Cortex of kidney (tissue), 1 donor: Measurements from ENCODE around the gene ESR1.
"Not testable (repeated sequence)": the region's sequence is repeated elsewhere in the genome, so short reads cannot be mapped to it uniquely, and the experiment has no call there.

Experiments
- DNase-seq: peaks from one replicate; lab custom pipeline; 2025; lab: John Stamatoyannopoulos, UW

Gene ESR1

DNA sequence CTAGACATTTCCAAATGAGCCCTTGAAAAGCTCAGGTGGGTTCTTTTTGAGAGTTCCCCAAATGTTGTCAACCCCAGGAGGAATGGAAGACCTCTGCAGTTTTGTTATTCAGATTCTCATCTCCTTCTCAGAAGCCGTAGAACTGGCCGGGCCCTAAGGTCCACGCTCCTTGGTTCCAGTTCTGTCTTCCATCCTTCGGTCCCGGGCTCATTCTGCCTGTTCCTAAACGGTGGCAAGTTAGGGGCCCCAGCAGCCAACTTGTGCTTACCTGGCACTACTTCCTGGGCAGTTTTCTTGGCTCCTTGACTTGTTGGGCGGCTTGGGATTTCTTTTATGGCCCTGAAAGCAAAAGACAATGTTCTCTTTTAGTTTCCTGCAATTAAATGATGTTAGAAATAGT, 6.4 kb downstream of the ESR1 start:
- DNase-seq, result no peak

DNA sequence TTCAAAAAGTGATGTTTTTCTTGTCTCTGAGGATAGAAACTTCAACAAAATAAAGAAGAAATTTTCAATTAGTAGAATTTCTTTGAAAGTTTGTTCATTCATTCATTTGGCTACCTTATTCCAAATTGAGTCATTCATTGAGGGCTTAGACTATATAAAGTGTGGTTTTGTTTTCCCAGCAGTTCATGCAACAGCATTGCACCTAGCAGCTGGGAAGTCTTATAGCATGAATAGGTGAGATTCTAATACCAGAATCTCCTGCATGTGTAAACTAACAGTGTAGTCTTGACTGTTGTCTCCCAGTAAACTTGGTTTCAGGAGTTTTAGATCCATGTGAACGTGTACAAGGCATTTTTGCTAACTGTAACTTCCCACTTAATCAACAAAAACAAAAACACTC, 7.1 kb downstream of the ESR1 start:
- DNase-seq, result no peak

DNA sequence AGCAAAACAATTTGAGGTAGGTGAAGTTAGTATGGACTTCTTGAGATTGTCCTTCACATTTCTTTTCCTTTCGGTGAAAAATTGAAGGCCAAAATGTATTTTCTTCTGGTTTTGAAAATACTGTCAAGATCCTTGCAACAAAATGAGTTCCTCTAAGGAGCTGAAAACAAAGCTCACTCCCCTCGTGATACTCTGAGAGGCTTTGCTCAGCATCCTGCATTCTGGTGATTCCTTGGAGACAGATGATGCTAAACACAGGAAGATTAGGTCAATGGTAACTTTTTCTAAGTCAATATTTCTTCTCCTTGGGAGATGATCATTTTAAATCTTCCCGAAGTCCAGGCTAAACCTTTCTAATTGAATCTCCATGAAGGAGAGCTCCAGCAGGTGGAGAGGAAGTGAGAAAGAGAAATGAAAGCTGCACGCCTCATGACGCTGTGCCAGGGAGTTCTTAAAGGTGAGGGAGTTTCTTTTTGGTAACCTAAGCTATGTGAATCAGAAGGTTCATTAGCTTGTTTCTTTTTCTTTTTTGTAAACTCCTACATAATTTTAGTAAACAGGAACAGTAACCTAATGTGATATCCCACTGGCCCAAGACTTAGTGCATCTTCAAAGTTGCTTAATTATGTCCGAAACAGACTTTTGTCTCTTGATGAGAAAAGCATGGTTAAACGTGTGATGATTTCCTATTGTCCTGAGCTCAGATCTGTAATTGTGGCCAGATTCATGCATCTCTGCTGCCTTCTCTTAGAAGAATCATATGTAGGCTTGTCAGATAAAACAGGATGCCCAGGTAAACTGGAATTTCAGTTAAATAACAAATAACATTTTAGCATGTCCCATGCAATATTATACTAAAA, 15.0 kb downstream of the ESR1 start:
- DNase-seq, result no peak

DNA sequence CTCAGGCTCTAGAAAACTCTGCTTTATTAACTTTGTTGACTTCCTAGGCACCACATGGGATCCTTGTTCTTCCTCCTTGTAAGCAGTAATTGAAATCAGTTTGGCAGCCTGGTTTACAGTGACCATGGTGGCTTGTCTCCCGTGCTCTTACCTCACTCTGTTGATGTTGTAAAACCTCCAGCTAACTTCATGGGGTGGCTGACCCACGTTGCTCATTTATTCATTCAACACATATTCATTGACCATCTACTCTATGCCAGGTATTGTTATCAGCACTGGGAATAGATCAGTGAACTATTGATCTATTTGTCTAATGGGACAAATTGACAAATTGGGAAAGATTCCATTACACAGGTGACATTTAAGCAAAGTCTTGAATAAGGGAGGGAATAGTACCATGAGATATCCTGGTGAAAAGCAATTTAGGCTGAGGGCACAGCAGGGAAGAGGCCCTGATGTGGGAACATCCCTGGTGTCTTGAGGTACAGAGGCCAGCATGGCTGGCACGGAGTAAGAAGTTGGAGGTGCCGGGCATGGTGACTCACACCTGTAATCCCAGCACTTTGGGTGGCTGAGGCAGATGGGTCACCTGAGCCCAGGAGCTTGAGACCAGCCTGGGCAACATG, 19.1 kb downstream of the ESR1 start:
- DNase-seq, result no peak

DNA sequence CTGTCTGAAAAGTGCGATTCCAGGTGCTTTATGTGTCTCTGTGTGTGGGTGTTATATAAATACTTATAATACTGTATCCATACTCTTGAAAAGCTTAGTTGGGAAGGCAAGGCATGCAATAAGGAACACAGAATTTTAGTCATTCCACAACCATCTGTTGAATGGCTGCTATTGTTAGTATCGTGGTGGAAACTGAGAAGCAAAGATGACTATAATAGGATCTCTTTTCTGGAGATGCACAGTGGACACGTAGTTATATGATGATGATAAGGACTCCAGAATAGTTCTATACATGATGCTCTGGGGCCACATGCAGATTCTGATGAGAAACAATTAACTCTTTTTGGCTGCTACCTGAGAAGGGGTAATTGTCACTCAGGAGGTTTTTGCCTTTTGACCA, 25.2 kb downstream of the ESR1 start:
- no peak for DNase-seq

DNA sequence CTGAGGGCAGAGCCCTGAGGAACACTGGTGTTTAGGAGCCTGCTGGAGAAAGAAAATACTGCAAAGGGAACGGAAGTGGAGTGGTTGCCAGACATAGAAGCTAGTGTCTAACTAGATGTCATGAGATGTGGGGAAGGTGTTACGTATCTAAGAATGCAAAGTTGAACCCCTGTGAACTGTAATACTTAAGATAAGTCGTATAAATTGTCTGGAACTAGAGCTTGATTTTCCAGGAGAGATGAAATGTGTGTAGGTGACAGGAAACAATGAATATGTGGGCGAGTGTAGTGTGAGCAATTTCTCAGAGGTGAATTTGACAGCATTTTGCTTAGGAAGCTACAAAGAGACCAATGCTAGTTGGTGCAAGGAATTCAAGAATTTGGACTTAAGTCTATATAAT, 27.9 kb downstream of the ESR1 start:
- DNase-seq, result no peak

DNA sequence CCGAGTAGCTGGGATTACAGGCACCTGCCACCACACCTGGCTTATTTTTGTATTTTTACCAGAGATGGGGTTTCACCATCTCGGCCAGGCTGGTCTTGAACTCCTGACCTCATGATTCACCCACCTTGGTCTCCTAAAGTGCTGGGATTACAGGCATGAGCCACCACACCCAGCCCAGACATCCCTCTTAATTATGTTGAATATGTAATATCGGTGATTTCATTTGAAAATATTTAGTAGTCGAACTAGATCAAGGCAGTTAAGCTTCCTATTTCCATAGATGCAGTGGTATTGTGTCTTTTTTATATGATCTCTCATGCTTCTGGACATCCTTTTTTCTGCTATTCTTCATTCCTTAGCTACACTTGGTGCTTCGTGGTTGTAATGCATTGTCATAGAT, 29.7 kb downstream of the ESR1 start:
- no peak for DNase-seq

DNA sequence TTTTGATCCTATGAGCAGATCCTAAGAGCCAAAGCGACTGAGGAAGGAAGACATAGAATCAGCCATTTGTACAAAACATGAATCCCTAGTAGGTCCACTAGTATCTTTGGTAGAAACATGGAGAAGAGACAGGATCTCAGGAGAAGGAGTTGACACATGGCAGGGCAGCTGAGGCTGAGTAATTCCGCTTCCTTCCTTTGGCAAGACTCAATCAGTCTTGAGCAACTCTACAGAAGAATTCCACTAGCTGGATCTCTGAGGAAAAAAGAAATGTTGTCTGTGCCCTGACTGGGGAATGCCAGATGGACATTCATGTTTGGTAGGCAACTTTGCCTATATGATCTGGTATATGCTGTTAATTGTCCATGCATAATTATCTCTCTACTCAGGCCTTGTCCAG, 35.3 kb downstream of the ESR1 start:
- no peak for DNase-seq

DNA sequence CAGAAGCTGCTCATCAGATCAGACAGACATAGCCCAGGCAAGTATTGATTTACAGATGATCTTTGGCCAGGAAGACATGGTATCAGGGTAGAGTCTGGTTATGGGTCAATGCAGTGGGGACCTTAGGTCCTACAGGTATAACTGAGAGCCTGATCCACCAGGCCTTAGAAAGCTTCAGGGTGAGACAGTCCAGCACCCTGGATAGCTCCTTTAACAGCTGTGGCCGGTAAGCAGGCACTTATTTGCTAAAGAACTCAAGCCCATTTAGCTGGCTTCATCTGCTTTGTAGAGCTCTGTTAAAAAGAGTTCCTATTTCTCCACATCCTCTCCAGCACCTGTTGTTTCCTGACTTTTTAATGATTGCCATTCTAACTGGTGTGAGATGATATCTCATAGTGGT, 39.6 kb downstream of the ESR1 start:
- no peak for DNase-seq

DNA sequence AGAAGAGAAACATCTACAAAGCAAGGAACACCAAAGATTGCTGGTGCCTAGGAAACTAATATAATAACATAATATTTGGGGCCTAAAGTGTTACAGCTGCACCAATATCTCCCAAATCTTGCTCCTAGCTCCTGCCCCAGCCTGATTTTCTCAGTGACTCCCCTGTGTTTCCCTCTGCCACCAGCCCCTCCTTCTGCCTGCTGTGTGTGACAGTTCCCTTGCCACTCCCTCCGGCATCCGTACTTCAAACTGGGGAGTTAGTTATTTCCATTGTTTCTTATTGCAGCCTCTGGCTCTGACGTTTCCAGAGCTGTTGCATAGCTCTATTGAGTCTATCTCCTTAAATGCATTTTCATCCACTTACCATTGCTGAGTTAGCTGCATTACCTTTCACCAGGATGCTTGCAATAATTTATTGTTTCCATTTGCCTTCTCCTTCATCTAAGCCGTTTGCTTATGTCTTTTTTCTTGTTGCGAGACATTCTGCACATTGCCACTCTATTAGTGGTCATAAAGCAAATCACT, 43.1 kb downstream of the ESR1 start:
- DNase-seq, result no peak

DNA sequence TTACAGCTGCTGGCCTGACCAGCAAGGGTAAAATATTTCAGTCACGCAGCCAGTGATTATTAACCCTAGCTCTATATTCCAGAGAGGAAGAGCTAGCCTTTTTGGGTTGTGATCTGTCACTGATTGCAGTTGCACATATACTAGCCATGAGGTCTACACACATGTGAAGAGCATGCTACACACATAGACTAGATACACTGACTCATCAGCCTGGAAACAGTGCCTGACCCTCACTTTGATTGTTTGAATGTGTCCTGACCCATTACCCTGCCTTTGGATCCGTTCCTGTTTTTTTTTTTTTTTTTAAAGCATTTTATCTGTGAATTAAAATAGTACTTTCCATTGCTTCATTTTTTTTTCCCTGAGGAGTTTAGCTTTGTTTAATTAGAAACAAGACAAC, 50.8 kb downstream of the ESR1 start:
- no peak for DNase-seq

DNA sequence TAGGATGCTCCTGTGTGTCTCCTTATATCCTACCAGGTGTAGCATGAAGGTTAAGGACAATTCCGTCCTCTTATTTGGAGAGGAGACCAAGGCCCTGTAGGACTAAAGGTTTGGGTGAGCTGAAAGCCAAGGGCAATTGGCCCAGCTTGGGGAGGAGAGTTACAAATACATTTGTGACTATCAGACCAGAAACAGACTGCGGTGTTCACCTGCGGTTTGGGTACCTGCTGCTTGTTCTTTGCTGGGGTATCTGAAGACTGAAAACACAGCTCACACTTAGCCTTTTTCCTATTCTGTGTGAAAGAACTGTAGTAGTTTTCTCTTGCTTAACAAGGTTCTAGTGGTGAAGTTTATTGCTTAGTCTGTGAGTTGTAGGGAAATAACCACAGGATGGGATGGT, 55.0 kb downstream of the ESR1 start:
- no peak for DNase-seq

DNA sequence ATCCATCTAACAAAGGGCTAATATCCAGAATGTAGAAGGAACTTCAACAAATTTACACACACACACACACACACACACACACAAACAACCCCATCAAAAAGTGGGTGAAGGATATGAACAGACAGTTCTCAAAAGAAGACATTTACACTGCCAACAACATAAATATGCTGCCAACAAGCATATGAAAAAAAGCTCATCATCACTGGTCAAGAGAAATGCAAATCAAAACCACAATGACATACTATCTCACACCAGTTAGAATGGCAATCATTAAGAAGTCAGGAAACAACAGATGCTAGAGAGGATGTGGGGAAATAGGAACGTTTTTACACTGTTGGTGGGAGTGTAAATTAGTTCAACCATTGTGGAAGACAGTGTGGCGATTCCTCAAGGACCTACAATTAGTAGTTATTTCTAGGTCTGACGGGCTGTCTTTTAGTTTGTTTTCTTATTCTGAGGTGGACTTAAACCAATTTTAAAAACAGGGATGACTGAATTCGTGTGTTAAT, 59.9 kb downstream of the ESR1 start:
- DNase-seq, result not testable (repeated sequence)

DNA sequence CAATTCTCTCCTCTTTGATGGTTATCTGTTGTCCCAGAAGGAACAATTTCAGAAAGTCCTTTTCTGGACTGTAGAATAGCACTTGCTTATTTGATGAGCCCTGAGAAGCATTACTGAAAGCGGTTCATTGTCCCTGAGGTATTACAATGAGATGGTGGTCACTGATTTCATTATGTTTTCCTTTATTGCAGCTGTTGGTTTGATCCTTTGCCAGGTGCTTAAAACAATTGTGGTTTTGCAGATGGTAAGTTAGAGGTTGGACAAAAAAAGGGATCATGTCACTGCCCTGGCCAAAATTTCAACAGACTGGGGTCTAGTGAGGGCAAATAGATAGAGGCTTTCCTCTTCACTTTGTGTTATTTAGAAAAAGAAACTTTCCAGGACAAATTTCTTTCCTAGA, 61.9 kb downstream of the ESR1 start:
- no peak for DNase-seq

DNA sequence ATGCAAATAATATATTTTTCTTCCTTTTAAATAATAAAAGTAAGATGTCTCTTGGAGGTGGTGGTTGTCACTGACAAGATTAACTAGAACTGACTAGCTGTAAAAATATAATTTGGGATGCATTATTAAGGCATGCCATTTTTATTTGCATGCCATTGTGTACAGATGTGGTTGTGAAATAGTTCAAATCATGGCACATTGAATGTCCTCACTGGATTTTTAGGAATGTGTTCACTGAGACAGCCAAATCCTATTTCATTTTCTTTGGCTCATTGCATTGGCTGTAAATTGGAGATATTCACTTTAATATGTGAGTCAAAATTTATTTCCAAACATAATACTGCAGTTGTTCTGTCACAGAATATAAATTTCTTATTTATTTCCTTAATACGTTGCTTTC, 62.3 kb downstream of the ESR1 start:
- no peak for DNase-seq

DNA sequence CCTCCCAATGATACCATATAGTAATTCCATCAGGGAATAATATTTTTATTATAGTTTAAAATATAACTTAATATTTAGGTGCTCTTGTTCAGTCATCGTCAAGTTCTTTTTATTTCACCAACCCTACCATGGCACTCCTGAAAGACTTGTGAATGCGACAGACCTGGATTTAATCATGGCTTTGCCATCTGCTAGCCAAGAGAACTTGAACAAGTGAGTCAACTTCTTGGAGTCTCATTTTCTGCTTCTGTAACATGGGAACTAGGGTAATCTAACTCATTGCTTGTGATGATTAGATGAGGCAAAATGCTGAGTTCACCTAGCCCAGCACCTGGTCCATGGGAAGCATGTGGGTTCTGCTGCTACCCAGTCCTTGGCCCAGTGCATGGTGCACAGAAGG, 62.9 kb downstream of the ESR1 start:
- DNase-seq, result no peak

DNA sequence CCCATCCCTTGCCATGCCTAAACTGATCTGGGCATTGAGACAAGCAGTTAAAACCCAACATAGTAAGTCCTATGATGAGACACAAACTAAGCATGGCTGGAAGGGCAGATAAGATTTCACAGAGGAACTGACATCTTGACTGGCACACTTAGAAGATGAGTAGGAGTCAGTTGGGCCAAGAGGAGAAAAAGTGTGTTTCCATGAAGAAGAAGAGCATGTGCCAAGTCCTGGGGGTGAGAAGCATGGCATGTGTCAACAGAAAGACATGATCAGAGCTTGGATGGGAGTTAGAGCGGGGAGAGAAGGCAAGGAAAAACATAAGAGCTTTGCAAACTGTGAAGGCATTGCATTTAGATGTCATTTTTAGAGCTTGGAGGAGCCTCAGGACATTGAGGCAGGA, 68.0 kb downstream of the ESR1 start:
- DNase-seq, result no peak

DNA sequence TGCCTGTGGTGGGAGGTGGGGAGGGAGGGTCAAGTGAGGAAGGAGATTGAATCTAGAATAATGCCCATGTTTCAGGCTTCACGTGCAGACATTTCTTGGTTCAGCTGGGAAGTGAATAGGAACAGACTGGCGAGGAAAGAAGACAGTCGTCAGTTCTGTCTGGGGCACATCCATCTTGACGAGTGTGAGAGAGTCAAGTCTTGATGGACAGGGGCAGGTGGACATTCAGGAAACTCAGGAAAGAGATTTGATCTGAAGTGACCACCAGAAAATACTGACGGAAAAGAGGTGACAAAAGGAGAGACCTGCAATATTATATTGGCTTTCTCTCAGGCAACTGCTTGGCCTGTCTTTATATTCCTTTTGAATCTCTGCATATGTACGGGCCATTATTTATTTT, 68.6 kb downstream of the ESR1 start:
- no peak for DNase-seq

DNA sequence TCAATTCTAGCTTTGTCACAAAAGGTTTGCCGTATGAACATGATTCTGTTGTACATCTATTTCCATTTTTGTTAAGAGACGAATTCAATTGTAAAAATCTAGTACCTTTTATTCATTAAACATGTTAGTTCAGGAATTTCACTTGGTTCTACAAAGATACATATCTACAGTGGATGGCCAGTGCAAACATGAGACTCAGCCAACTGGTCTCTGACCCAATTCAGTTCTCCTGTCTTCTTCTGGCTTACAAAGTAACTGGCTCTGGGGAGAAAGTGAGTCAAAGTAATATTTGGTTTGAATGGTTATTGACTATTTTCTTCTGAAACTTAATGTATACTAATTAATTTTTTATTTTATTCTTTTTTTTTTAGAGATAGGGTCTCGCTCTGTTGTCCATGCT, 70.0 kb downstream of the ESR1 start:
- DNase-seq, result no peak

DNA sequence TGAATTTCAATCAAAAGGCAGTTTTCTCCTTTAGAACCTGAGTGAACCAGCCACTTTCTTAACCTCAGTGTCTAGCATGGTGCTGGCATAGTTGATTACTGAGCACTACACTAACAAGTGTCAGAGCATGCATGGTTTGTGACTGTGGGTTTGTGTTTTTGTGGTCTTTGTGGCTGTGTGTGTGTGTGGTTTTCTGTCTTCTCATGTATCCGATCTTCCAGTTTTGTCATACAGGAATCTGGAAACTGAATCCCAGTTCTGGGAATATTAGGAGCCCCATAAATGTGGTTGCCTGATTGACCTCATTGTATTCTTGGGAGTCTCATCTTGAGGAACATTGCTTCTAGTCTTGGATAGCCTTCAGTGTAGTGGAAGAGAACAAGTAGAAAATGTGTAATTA, 73.7 kb downstream of the ESR1 start:
- no peak for DNase-seq

DNA sequence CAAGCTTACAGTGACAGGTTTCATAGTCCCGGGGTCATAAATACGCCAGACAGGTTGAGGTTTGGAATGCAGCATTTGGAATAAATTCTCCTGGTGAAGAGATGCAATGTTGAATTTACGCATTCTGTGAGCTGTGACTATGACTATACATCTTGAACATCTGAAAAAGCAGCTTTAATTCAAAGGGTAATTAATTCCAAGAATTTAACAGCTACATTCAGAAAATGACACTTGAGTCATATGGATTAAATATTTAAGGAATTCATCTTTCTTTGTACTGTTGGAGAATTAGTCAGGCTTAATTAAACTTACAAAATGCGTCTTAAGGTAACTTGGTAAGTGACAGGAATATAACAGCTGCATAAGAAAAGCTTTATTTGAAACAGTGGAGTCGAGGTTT, 74.7 kb downstream of the ESR1 start:
- DNase-seq, result no peak

DNA sequence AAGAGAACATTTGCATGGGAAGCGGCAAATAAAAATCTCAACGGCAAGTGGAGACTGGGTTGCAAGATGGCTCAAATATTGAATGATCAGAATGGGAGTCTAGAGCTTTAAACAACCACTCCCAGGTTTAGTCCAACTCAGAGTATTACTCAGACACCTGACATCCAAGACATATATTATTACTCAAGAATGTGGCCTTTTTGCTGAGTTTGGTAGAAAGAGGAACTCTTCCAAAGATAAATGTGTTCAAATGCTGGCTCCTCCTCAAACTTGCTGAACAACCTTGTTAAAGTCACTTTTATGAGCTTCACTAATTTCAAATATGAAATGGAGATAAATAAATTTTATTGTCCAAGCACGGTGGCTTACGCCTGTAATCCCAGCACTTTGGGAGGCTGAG, 77.8 kb downstream of the ESR1 start:
- no peak for DNase-seq

DNA sequence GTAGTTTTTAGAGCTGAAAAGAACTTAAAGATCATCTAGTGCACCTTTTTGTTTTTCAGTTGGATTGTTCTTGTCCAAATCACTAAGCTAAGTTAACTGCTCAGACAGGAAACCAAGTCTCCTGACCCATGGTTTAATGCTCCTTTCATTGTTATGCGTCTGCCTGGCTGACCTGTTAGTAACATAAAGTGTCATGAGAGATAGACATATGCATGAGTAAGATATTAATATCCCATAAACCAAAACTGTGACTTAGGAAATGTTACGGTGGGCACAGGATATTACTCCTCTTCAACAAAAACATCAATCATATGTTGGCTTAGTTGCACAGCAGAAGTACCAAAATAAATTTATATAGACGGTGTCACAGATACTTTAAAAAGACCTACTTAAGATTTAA, 84.0 kb downstream of the ESR1 start:
- no peak for DNase-seq
